NB4 (cell line): ENCODE data around the gene STN1.

Source experiments
- CTCF ChIP-seq: IDR thresholded peaks from one replicate; pipeline ENCODE4 v1.5.1; 2012; ENCODE audit warnings: low read depth, low read length
- MYC ChIP-seq: IDR thresholded peaks from 2 replicates; pipeline ENCODE4 v1.6.1; 2011; ENCODE audit warnings: low read depth, low read length
- POLR2A ChIP-seq: IDR thresholded peaks from 2 replicates; pipeline ENCODE4 v1.6.1; 2011; ENCODE audit warnings: mild to moderate bottlenecking; ENCODE audit not compliant: insufficient read length; ENCODE audit errors: extremely low read depth

DNA sequence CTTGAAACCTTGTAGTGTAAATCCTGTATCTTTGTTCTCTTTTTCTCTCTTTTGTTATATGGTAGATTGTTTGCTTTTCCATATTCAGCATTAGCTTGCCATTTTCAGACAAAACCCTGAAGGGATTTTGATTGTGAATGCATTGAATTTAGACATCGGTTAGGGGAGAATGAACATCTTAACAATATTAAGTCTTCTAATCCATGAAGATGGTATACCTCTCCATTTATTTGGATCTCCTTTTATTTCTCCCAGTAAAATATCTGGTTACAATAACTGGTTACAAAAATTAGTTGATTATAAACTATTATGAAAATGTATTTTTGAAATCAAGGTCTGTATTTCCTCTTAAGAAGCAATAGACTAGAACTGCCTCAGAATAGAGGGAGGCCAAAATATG lies 36.6 kb upstream of the STN1 start:
- TF ChIP-seq CTCF (no peak), POLR2A (no peak), MYC (no peak)
